Activated gamma-delta T cell treated with anti-CD3 and anti-CD28 coated beads, Interleukin-2, amount 50 U/mL, for 16 hours (primary cell): ENCODE results near the gene MIPOL1.
"Not testable (repeated sequence)": the region's sequence is repeated elsewhere in the genome, so short reads cannot be mapped to it uniquely, and the experiment has no call there.

Source experiments
- DNase-seq: peaks from one replicate; pipeline ENCODE4 v3.0.0-alpha.2; 2020; ENCODE audit warnings: low read depth

Gene MIPOL1

DNA sequence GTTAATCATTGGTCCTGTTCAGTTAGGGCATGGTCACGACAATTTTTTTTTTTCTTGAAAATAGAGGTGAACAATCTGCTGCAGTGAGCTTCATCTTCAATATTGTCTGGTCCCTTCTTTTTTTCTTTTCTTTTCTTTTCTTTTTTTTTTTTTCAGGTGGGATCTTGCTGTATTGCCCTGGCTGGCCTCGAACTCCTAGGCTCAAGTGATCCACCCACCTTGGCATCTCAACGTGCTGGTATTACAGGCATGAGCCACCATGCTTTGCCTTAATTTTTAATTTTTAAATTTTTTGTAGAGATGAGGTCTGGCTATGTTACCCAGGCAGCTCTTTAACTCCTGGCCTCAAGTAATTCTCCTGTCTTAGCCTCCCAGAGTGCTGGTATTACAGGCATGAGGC, 36.5 kb downstream of the MIPOL1 start:
- DNase-seq, result no peak

DNA sequence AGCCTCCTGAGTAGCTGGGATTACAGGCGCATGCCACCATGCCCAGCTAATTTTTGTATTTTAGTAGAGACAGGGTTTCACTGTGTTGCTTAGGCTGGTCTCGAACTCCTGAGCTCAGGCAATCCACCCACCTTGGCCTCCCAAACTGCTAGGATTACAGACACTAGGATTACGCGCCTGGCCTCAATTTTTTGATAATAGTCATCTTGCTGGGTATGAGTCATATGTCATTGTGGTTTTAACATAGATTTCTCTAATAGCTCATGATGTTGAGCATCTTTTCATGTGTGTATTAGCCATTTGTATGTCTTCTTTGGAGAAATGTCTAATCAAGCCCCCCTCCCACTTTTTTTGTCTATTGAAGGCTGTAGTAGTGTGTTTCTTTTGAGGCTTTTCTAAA, 38.3 kb downstream of the MIPOL1 start:
- DNase-seq, result not testable (repeated sequence)

DNA sequence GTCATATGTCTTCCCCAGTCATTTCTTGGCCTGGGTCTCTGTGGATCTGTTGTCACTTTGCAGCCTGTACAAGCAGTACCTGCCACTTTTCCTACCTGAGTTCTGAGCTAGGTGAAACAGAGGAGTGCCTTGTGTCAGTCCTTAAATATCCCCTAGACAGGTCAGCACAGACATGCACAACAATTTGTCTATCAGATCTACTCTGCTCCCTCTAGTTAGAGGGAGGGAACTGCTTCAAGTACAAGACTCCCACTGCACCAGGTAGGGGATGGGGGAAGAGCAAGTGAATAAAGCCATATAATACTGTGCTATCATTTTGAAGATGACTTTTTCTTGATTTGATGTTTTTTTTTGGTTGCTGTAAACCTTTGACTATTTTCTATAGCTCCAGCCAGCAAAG, 39.4 kb downstream of the MIPOL1 start:
- DNase-seq, result no peak

DNA sequence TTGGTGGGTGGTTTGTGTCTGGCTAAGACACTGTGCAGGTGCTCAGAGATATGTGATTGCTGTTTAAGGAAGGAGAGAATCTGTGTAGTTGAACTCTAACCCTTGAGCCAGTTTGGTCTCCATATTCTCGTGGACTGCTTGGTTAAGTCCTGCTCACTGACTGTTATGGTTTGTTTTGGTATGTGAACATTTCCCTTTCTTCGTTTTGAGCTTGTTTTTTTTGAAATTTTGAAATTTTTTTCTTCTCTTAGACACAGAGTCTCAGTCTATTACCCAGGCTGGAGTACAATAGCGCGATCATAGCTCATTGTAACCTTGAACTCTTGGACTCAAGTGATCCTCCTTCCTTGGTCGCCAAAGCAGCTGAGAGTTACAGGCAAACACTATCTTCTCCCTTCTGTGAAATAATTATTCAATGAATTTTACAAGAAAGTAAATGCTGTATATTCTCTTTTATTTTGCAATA, 40.0 kb downstream of the MIPOL1 start:
- DNase-seq, result no peak

DNA sequence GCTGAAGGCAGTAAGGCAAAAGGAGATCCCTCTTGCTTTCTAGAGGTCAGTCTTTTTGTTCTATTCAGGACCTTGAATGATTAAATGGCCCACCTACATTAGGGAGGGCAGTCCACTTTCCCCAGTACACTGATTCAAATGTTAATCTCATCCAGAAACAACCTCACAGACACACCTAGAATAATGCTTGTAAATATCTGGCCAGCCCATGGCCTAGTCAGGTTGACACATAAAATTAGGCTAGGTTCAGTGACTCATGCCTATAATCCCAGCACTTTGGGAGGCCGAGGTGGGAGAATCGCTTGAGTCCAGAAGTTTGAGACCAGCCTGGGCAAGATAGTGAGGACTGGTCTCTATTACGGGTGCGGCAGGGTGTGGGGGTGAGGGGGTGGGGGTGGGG, 43.5 kb downstream of the MIPOL1 start:
- DNase-seq, result no peak

DNA sequence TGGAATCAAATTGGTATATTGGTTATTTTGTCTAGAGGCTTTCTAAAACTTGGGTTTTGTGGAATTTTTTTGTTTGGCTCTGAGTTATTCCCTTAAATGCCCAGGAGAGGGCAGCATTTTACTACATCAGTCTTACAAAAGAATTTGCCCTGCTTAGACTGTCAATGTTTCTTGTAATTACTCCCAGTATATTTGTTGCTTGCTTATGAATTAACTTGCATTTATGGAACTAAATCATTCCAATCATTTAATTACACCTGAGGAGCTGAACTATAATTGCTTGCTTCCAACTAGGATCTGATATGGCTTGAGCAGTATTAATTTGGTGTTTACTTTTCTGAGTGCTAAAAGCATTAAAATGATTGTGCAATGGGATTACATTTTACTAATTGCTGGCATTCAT, 48.7 kb downstream of the MIPOL1 start:
- DNase-seq, result no peak

DNA sequence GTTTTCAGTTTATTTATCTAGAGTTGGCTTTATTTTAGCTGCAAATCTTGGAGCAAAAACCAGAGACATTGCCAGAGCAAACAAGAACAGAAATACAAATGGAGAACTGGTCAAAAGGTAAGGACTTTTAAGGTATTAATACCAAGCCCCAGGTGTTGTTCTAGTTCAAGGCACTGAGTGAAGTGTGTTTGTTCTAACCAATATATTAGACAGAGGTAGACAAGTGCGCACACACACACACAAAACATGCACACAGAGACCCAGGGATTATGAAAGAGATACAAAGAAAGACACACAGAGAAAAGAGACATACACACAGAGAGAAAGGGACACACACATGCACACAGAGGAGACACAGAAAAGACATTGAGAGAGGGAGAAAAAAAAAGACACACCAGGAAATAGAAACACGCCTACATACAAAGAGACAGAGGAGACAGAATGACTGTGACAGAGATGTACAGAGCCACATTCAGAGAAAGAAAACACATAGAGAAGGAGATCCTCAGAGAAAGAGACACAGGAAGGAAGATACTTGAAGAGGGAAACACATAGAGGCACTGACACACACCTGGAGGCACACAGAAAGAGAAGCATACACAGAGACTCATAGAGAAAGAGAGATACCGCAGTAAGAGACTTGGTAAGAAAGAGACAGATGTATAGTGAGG, 50.2 kb downstream of the MIPOL1 start:
- no peak for DNase-seq

DNA sequence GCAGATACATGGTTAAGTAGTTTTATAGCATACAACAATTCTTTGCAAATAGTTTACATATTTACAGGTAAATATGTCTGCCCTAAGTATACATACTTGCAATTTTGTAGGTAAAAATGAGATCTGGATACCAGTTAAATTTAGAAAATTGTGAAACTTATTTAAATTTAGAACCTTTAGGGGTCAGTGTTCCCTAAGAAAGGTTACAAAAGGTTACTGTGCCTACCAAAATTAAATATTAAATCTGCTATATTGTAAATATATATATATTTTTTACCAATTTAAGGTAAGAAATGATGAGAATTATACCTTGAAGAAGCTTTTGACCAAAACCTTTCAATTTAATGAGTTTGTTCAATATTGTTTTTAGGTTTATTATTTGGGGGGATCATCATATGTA, 54.0 kb downstream of the MIPOL1 start:
- DNase-seq, result no peak

DNA sequence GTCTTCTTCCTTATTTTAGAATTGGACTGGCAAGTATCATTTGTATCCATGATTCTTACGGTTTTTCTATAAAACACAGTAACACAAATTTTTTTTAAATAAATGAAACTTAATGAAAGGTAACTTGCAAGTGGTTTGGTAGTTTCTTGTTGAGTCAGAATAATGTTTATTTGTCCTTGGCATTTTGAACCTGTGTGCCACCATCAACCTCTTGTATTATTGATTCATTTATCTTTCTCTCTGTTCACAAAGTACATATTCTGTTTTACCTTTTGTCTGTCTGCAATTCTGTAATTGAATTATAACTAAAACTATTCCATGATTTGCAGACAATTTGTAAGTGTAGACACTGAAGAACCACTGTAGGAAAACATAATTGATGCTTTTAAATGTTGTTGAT, 54.7 kb downstream of the MIPOL1 start:
- no peak for DNase-seq

DNA sequence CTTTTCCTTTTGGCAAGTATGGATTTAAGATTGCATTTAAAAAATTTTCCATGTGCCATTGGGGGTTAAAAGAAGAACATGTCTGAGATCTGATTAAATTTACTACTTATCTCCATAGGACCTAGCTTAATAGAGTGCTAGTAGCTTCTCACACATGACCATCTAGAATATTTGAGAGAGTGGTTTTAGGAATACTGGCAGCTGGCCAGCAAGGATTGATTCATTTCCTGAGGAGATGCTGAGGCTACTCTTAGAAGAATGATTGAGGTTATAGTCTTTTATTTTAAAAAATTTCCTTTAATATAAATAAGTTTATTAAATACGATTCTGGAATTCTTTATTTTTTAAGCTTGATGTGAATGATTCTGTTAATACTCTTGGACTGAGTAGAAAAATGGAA, 56.2 kb downstream of the MIPOL1 start:
- no peak for DNase-seq

DNA sequence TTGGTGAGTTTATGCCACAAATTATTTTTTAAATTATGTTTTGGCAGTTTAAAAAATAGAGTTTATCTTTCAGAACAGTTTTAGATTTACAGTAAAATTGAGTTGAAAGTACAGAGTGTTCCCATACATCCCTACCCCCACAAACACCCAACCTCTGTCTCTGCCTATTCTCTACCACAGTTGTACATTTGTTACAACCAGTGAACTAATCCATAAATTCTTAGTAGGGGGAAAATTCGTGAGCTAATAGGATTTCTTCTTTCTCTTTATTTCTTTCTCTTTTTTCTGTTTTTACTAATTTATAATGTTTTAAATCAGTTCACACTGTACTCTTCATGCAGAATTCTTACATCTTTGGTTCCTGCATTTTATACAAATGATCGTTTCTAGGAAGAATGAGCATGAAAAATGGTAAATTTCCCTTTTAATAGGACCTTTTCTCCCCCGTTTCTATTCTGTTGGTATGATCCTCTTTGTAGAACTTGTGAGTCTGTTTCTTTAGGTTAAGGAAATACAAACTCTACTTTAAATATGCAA, 56.7 kb downstream of the MIPOL1 start:
- DNase-seq, result no peak

DNA sequence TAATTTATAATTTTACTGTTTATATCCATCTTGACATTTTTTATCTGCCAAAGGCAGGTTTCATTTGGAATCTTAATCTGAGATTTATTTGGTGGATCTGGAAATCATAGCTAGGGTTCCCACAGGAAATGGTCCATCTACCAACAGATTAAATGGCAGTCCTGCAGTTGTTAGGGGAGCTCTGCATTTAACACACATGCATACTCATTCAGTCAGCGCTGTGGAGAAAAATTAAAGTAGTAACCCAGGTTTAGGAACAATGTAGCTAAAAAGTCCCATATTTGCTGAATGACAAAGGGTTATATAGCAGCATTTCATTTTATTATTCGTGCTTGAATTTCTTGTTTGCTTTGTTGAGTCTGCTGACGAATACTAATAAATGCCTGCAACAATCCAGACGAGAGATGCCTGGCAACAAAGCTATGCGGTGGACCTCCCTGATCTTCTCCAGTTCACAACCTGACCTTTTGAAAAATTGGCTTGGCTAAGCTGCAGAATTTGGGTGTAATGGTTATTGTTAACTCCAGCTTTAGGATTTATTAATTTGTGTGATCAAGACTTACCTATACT, 59.8 kb downstream of the MIPOL1 start:
- DNase-seq, result no peak

DNA sequence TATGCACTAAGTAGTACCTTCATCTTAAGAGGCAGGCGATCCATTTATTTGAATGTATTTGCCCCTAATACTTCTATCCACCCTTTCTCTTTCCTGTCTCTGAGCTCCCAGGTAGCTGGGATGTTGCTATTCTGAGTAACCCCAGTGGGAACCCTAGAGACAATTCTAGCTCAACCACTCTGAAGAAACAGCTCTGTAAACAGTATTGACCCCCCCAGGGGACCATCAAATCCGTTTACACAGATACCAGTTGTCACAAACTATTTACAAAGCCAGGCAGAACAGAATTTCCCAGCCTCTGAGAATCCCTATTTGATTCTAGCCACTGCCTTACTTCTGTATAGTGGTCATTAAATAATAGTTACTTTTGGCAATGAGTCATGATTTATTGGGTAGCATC, 64.9 kb downstream of the MIPOL1 start:
- DNase-seq, result no peak

DNA sequence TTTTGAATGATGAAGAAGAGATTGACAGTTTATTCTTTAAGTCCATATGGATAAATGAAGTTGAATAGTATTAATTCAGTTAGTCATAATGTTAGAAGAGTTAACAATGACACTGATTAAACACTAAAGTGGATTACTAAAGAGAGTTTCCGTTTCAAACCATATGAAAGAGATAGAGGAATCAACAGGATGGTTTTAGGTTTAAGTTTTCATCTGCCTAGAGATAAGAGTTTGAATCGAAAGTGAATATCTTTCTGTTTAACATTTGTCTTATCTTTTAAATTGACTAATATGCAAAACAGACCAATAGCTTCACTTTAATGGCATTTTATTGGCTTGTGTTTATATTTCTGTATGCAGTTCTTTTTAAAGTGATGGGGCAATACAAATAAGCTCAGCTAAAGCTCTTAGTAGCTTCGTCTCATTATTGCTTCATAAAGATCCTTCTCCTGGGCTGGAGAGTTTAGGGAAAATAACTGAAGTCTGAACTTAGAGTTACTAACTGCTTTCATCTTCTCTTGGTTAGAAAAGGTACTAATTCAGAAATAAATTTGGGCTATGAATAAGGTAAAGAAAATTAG, 66.0 kb downstream of the MIPOL1 start:
- no peak for DNase-seq

DNA sequence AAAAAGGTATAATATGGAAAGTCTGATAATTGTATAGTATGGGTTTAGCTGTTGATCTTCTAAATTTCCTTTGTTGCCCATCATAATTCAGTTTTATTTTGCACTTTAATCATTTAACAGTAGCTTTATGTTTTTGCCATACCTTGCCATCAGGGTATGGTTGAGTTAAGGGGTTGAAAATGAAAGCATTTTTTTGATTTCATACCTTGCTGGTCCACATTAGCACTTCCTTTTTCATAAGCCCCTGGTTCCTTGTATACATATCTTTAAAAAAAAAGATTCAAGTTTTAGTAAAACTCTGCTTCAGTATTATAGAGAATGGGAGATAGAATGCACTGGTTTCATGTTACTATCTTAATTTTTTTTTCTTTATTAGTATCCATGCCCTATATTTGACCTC, 71.1 kb downstream of the MIPOL1 start:
- DNase-seq, result no peak

DNA sequence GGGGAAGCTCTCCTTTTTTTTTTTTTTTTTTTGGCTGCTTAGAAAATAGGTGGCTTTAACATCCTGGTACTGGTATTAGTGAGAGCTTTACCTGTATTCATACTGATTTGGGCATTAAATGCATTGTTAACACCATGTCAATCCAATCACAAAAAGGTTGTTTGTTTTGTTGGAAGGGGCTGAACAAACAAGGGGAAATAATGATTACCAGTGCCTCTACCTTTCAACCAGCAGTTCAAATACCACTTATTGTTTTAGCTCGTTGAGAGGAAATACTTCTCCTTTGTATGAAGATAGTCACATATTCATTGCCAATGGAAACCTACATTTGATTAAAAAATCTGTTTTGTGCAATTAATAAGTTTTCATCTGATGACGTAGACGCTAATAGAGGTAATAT, 72.9 kb downstream of the MIPOL1 start:
- no peak for DNase-seq

DNA sequence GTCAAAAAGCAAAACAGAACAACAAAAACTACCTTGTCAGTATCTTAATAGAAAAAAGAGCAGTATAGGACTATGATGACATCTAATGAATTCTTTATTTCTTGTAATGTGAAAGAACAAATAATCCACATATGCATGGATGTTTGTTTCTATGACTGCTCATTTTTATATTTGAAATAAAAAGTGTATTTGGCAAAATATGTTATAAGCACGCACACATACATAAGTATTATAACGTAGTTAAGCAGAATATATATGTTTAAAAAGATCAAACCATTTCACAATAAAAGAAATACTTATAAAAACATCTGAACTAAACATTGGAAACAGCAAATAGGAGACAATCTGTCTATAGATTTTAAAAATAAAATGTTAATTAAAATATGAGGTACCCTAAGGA, 74.8 kb downstream of the MIPOL1 start:
- DNase-seq, result no peak

DNA sequence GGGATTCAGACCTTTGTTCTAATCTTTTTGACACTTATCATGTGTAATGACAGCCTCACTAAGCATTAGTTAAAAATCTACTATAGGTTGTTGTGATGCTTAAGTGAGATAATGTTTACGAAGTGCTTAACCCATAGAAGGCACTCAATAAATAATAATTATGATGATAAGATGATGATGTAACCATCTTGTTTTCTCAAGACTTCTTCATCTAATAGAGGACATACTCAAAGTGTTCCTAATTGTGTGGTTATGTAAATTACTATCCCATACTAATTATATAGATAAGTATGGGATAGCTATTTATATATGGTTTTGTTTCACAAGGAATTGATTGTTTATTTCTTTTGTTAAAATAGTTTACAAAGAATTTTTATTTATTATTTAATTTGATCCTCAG, 76.9 kb downstream of the MIPOL1 start:
- no peak for DNase-seq

DNA sequence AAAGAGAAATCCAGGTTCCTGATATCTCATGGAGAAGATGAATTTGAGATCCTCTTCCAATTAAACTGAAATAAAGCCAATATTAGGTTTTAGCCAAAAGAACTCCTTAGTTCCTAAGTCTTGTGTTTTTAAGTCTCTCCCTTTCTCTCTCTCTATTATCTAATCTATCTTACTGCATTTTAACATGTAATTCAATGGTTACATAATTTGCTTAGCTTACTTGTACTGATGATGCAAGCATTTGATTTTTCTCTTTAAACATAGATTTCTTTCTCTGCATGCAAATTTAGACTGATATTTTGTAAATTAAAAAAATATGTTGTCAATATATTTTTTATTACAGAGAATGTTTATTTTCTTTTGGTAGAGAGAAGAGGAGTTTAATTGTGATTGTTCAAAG, 78.2 kb downstream of the MIPOL1 start:
- DNase-seq, result no peak

DNA sequence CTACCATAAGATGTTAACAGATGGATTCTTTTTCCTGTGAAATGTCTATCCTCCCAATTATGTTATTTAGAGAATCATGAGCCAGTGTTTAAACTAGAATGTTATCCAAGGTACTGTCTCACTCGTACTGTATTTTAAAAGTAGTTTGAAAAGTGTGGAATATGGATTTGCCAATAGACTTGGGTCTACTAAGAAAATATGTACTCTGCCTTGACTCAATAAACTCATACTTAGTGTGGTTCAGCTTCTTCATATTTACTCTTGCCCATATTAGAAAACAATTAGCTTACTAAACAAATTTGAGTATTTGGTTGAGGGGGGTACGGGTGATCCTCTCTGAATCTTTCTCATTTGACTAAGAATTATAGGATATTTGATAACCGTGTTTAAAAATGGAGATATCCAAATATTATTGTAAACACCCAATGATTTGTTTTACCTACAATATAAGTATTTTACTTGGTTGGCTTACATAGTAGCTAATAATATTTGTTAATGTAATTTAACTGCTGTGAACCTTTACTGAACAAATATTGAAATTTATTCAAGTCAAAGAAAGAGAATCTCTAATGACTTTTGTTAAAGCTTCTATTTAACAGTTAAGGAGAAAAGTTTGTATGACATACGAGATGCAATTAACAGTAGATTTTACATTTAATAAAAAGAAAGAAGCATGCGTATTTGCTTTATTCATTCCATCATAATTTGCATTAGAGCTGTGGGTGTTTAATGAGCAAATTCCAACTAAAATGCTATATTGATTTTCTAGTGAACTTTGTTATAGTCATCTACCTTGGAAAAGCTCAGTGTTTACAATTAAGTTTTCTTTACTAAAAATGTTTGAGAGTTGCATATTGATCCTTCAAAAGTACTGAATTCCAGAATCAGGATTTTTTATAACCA, 81.2 kb downstream of the MIPOL1 start:
- no peak for DNase-seq

DNA sequence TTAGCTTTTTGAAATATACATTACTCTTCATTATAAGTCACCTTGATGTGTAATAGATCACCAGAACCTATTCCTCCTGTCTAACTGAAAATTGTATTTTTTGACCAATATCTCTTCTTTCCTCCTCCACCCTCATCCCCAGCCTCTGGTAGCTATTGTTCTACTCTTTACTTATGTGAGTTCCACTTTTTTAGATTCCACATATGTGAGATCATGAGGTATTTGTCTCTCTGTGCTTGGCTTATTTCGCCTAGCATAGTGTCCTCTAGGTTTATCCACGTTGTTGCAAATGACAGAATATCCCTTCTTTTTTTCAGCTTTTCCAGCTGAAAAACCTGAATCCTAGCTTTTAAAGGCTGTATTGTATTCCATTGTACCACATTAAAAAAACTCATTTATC, 82.1 kb downstream of the MIPOL1 start:
- no peak for DNase-seq

DNA sequence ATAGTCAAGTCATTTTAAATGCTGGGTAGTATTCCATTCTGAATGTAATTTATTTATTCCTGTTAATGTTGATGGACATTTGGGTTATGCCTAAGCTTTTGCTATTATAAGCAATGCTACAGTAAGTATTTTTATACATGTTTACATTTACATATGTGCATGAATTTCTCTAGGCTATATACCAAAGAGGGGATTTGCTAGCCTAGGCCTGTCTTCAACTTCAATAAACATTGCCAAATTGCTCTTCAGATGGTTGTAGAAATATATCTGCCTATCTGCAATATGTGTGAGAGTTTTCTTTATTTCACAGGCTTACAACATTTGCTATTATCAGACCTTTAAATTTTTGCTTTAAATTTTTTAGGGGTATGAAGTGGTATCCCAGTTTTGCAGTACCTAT, 87.0 kb downstream of the MIPOL1 start:
- DNase-seq, result no peak

DNA sequence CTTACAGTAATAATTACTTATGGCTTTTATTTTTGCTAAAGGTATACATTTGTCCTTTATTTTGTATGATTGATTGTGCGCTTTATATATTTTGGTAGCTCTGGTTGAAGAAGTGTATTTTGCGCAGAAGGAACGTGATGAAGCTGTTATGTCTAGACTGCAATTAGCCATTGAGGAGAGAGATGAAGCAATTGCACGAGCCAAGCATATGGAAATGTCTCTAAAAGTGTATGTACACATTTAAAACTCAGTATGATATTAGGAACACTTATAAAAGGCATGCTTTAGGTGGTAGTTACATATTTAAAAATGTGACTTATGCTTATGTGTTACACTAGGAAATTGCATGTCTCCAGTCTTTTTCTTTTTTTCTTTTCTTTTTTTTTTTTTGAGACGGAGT, 87.5 kb downstream of the MIPOL1 start:
- no peak for DNase-seq
